Activated CD4-positive, alpha-beta memory T cell treated with anti-CD3 and anti-CD28 coated beads for 36 hours (primary cell): ENCODE data around the gene GRM2. TPM values are rescaled to one million over a fixed set of nuclear protein-coding genes. Genes with fewer than 3 reads are reported as not detected.

Experiments used
- CTCF ChIA-PET: fragments of 350-600 bp; sonication (Branson Sonifier 250); formaldehyde crosslinking; loops from one replicate; lab custom pipeline; 2021; ENCODE audit warnings: antibody characterized with exemption, inconsistent platforms; lab: Charles Lee
- POLR2A ChIA-PET: fragments of 350-600 bp; sonication (Branson Sonifier 250); formaldehyde crosslinking; loops from one replicate; lab custom pipeline; 2021; ENCODE audit warnings: antibody characterized with exemption; lab: Charles Lee
- DNase-seq: peaks from one replicate; pipeline ENCODE4 v3.0.0-alpha.2; 2020
- H3K27ac Mint-ChIP-seq: one replicate; pipeline ENCODE4 v1.8.0; 2021; ENCODE audit warnings: mixed read lengths
- H3K27me3 Mint-ChIP-seq: one replicate; pipeline ENCODE4 v1.8.0; 2021; ENCODE audit warnings: mixed read lengths
- H3K36me3 Mint-ChIP-seq: one replicate; pipeline ENCODE4 v1.8.0; 2021; ENCODE audit warnings: mixed read lengths
- H3K4me1 Mint-ChIP-seq: one replicate; pipeline ENCODE4 v1.8.0; 2021; ENCODE audit warnings: low read depth, mixed read lengths
- H3K4me3 Mint-ChIP-seq: one replicate; pipeline ENCODE4 v1.8.0; 2021; ENCODE audit warnings: mild to moderate bottlenecking, mixed read lengths
- H3K9me3 Mint-ChIP-seq: one replicate; pipeline ENCODE4 v1.8.0; 2021; ENCODE audit warnings: mixed read lengths
- intact Hi-C: fragments of 100-400 bp; cut with micrococcal nuclease; formaldehyde crosslinking; loops from one replicate; pipeline ENCODE4 v1.15.1; 2023
- total RNA-seq, 2 experiments: library from RNA; stranded (reverse); gene quantifications; one replicate each; pipeline ENCODE4 v1.2.3, GENCODE V29; 2021

Gene GRM2
- total RNA-seq, 2 experiments from 2014 or later = 0.22 to 0.29 TPM

GRCh38 chr3:51688206-51688600 is 18.7 kb upstream of the GRM2 start:
- no peak overlapping the region for H3K27ac Mint-ChIP-seq
- ChIA-PET POLR2A (no interaction called here), CTCF (interaction anchor here (1.1 to 3.1 kb wide), 4 partner anchors 18 to 186 kb away, joined by 3 to 14 read pairs (median 6); no protein-coding TSS in a partner anchor)
- peaks cover 40% of the 10 kb centered on the region for H3K36me3 Mint-ChIP-seq
- no peaks in the 10 kb centered on the region for H3K27me3 Mint-ChIP-seq
- H3K4me3 Mint-ChIP-seq = no peak overlapping the region
- no peaks in the 10 kb centered on the region for H3K9me3 Mint-ChIP-seq
- H3K4me1 Mint-ChIP-seq = peaks cover 57% of the 10 kb centered on the region
- DNase-seq = no peak
- intact Hi-C loops = loop anchor here (10.0 kb wide), 1 partner anchor 367 kb away; the partner anchor contains the start of gene DUSP7

GRCh38 chr3:51691021-51691420 is 15.8 kb upstream of the GRM2 start:
- POLR2A ChIA-PET = interaction anchor here (0.5 kb wide), 1 partner anchor 352 kb away, joined by 4 read pairs; no protein-coding TSS in a partner anchor
- Mint-ChIP-seq H3K4me3 (no peak overlapping the region), H3K27me3 (no peaks in the 10 kb centered on the region), H3K9me3 (no peaks in the 10 kb centered on the region), H3K4me1 (peaks cover 38% of the 10 kb centered on the region), H3K27ac (no peak overlapping the region), H3K36me3 (peaks cover 27% of the 10 kb centered on the region)
- no peak for DNase-seq
- intact Hi-C loops = no loop called here
- CTCF ChIA-PET = interaction anchor here (0.9 to 2.9 kb wide), 3 partner anchors 9 to 21 kb away, joined by 3 to 8 read pairs (median 8); no protein-coding TSS in a partner anchor

- Mint-ChIP-seq H3K9me3 (no peaks in the 10 kb centered on the region), H3K4me1 (peaks cover 29% of the 10 kb centered on the region), H3K4me3 (no peak overlapping the region), H3K27me3 (no peaks in the 10 kb centered on the region), H3K27ac (no peak overlapping the region), H3K36me3 (peaks cover 19% of the 10 kb centered on the region)
- POLR2A ChIA-PET = no interaction called here
- no peak for DNase-seq
- intact Hi-C loops = no loop called here
- CTCF ChIA-PET = interaction anchor here (2.0 kb wide), 1 partner anchor 10 kb away, joined by 8 read pairs; no protein-coding TSS in a partner anchor
Measured at GRCh38 chr3:51691949-51692348, 14.9 kb upstream of the GRM2 start.

GRCh38 chr3:51692980-51693395 is 13.9 kb upstream of the GRM2 start:
- ChIA-PET POLR2A (no interaction called here), CTCF (interaction anchor here (2.0 kb wide), 1 partner anchor 11 kb away, joined by 8 read pairs; no protein-coding TSS in a partner anchor)
- Mint-ChIP-seq H3K9me3 (no peaks in the 10 kb centered on the region), H3K4me1 (peaks cover 23% of the 10 kb centered on the region), H3K27ac (no peak overlapping the region), H3K27me3 (no peaks in the 10 kb centered on the region), H3K36me3 (peaks cover 15% of the 10 kb centered on the region), H3K4me3 (no peak overlapping the region)
- intact Hi-C loops = no loop called here
- DNase-seq = no peak

- CTCF ChIA-PET = interaction anchor here (0.6 kb wide), 1 partner anchor 27 kb away, joined by 3 read pairs; no protein-coding TSS in a partner anchor
- H3K27me3 Mint-ChIP-seq = no peaks in the 10 kb centered on the region
- no peak for DNase-seq
- H3K4me1 Mint-ChIP-seq = peaks cover 13% of the 10 kb centered on the region
- H3K27ac Mint-ChIP-seq = no peak overlapping the region
- intact Hi-C loops = no loop called here
- no peak overlapping the region for H3K4me3 Mint-ChIP-seq
- POLR2A ChIA-PET = no interaction called here
- H3K36me3 Mint-ChIP-seq = peaks cover 17% of the 10 kb centered on the region
- no peaks in the 10 kb centered on the region for H3K9me3 Mint-ChIP-seq
Measured at GRCh38 chr3:51696954-51697353, 9.9 kb upstream of the GRM2 start.

GRCh38 chr3:51698209-51698608 is 8.7 kb upstream of the GRM2 start:
- Mint-ChIP-seq H3K4me1 (peaks cover 13% of the 10 kb centered on the region), H3K27ac (no peak overlapping the region), H3K9me3 (no peaks in the 10 kb centered on the region), H3K27me3 (no peaks in the 10 kb centered on the region), H3K36me3 (peaks cover 17% of the 10 kb centered on the region), H3K4me3 (no peak overlapping the region)
- DNase-seq = no peak
- ChIA-PET POLR2A (no interaction called here), CTCF (interaction anchor here (1.2 kb wide), 1 partner anchor 16 kb away, joined by 4 read pairs; no protein-coding TSS in a partner anchor)
- intact Hi-C loops = no loop called here

GRCh38 chr3:51700403-51700802 is 6.5 kb upstream of the GRM2 start:
- no peak for DNase-seq
- Mint-ChIP-seq H3K4me1 (peaks cover 13% of the 10 kb centered on the region), H3K36me3 (peaks cover 15% of the 10 kb centered on the region), H3K4me3 (no peak overlapping the region), H3K27me3 (no peaks in the 10 kb centered on the region), H3K9me3 (no peaks in the 10 kb centered on the region), H3K27ac (no peak overlapping the region)
- POLR2A ChIA-PET = no interaction called here
- intact Hi-C loops = no loop called here
- CTCF ChIA-PET = no interaction called here

- DNase-seq = no peak
- peaks cover 15% of the 10 kb centered on the region for H3K36me3 Mint-ChIP-seq
- H3K4me1 Mint-ChIP-seq = peaks cover 21% of the 10 kb centered on the region
- no peaks in the 10 kb centered on the region for H3K9me3 Mint-ChIP-seq
- no peaks in the 10 kb centered on the region for H3K27me3 Mint-ChIP-seq
- no peak overlapping the region for H3K27ac Mint-ChIP-seq
- intact Hi-C loops = no loop called here
- POLR2A ChIA-PET = no interaction called here
- CTCF ChIA-PET = interaction anchor here (1.2 kb wide), 1 partner anchor 17 kb away, joined by 3 read pairs; no protein-coding TSS in a partner anchor
- H3K4me3 Mint-ChIP-seq = no peak overlapping the region
Measured at GRCh38 chr3:51702156-51702555, 4.7 kb upstream of the GRM2 start.

GRCh38 chr3:51703068-51703760 is 3.7 kb upstream of the GRM2 start:
- peaks cover 20% of the 10 kb centered on the region for H3K4me1 Mint-ChIP-seq
- no peaks in the 10 kb centered on the region for H3K9me3 Mint-ChIP-seq
- no peak overlapping the region for H3K4me3 Mint-ChIP-seq
- DNase-seq = no peak
- intact Hi-C loops = no loop called here
- H3K36me3 Mint-ChIP-seq = peaks cover 11% of the 10 kb centered on the region
- H3K27me3 Mint-ChIP-seq = no peaks in the 10 kb centered on the region
- POLR2A ChIA-PET = no interaction called here
- no peak overlapping the region for H3K27ac Mint-ChIP-seq
- CTCF ChIA-PET = interaction anchor here (0.7 kb wide), 1 partner anchor 388 kb away, joined by 3 read pairs; no protein-coding TSS in a partner anchor

- no peak for DNase-seq
- H3K9me3 Mint-ChIP-seq = no peaks in the 10 kb centered on the region
- peaks cover 9% of the 10 kb centered on the region for H3K36me3 Mint-ChIP-seq
- peaks cover 16% of the 10 kb centered on the region for H3K4me1 Mint-ChIP-seq
- intact Hi-C loops = no loop called here
- ChIA-PET CTCF (interaction anchor here (0.6 to 0.7 kb wide), 2 partner anchors 135 to 388 kb away, joined by 3 read pairs; no protein-coding TSS in a partner anchor), POLR2A (no interaction called here)
- H3K27ac Mint-ChIP-seq = peak overlapping the region; percentile 33
- H3K4me3 Mint-ChIP-seq = no peak overlapping the region
- H3K27me3 Mint-ChIP-seq = no peaks in the 10 kb centered on the region
Measured at GRCh38 chr3:51703761-51704510, 2.9 kb upstream of the GRM2 start.

- H3K9me3 Mint-ChIP-seq = no peaks in the 10 kb centered on the region
- no peaks in the 10 kb centered on the region for H3K27me3 Mint-ChIP-seq
- peaks cover 14% of the 10 kb centered on the region for H3K4me1 Mint-ChIP-seq
- ChIA-PET CTCF (interaction anchor here (0.6 to 2.1 kb wide), 2 partner anchors 23 to 136 kb away, joined by 3 to 7 read pairs; no protein-coding TSS in a partner anchor), POLR2A (no interaction called here)
- peaks cover 5% of the 10 kb centered on the region for H3K36me3 Mint-ChIP-seq
- H3K27ac Mint-ChIP-seq = no peak overlapping the region
- no peak overlapping the region for H3K4me3 Mint-ChIP-seq
- intact Hi-C loops = no loop called here
- DNase-seq = no peak
Measured at GRCh38 chr3:51704511-51704950, 2.3 kb upstream of the GRM2 start.
